PC-9 (cell line): ENCODE results near the gene NLE1.

ENCODE experiments used
- EZH2 ChIP-seq: fragments of 200-600 bp; sonication (generic); IDR thresholded peaks from 2 replicates; pipeline ENCODE4 v1.8.0; 2017; ENCODE audit warnings: antibody characterized with exemption, low read depth
- TF ChIP-seq, protein P1 (sequence below): fragments of 200-600 bp; sonication (generic); conservative IDR thresholded peaks from 2 replicates; pipeline ENCODE4 v1.6.1; 2017; ENCODE audit warnings: mixed run types, antibody characterized with exemption, mild to moderate bottlenecking, moderate library complexity

DNA sequence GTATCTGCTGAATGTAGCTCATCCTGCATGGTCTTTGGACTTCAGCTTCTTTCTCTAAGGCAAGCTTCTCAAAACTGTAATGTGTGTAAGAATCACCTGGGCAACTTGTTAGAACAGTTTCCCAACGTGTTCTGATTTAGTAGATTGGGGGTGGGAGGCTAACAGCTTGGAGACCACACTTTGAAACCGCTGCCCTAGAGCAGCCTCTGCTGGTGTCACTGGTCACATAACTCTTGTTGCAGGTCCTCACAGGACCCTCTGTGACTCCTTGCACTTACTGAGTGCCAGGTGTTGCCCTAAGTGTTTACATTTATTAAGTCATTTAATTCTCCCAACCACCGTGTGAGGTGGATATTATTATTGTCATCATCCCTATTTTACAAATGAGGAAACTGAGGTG is 42.2 kb upstream of the NLE1 start:
- TF ChIP-seq, protein P1, sequence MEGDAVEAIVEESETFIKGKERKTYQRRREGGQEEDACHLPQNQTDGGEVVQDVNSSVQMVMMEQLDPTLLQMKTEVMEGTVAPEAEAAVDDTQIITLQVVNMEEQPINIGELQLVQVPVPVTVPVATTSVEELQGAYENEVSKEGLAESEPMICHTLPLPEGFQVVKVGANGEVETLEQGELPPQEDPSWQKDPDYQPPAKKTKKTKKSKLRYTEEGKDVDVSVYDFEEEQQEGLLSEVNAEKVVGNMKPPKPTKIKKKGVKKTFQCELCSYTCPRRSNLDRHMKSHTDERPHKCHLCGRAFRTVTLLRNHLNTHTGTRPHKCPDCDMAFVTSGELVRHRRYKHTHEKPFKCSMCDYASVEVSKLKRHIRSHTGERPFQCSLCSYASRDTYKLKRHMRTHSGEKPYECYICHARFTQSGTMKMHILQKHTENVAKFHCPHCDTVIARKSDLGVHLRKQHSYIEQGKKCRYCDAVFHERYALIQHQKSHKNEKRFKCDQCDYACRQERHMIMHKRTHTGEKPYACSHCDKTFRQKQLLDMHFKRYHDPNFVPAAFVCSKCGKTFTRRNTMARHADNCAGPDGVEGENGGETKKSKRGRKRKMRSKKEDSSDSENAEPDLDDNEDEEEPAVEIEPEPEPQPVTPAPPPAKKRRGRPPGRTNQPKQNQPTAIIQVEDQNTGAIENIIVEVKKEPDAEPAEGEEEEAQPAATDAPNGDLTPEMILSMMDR: no peak
- no peak for TF ChIP-seq EZH2
